Mucosa of descending colon (tissue), 3 donors: ENCODE measurements around the gene RBP2. TPM values are rescaled to one million over a fixed set of nuclear protein-coding genes. Genes with fewer than 3 reads are reported as not detected.

Experiments used
- ATAC-seq: fragments of 200-7000 bp; cut with Tn5 transposase; one replicate; pipeline ENCODE4 v1.9.1; 2020; ENCODE audit warnings: mild to moderate bottlenecking, moderate library complexity
- DNase-seq, 3 donors: peaks; one replicate each; pipeline ENCODE4 v3.0.0-alpha.2; 2020
- H3K36me3 ChIP-seq: fragments of 200-600 bp; one replicate; pipeline ENCODE4 v1.8.0; 2021; ENCODE audit warnings: low read depth, mild to moderate bottlenecking
- H3K4me1 ChIP-seq: fragments of 200-600 bp; one replicate; pipeline ENCODE4 v1.8.0; 2021; ENCODE audit warnings: low read depth, mild to moderate bottlenecking
- H3K4me3 ChIP-seq: fragments of 200-600 bp; one replicate; pipeline ENCODE4 v1.8.0; 2021; ENCODE audit warnings: mild to moderate bottlenecking
- H3K9me3 ChIP-seq: fragments of 200-600 bp; one replicate; pipeline ENCODE4 v1.8.0; 2021; ENCODE audit warnings: mild to moderate bottlenecking
- intact Hi-C, 2 donors: fragments of 100-400 bp; cut with DNase I in 1 of 2; cut with micrococcal nuclease in 1 of 2; formaldehyde crosslinking; loops; one replicate each; pipeline versions ENCODE4 v1.11.0 to v1.11.1; 2022; cut with DNase I, micrococcal nuclease
- total RNA-seq, 3 donors: library from RNA; stranded (reverse); fragmentation: NEBNext Ultra II Directional in 2 of 3; extraction: Animal tissue kit (Norgen Biotek cat#: 25700) in 2 of 3; gene quantifications; one replicate each; pipeline versions ENCODE4 v1.2.1 to v1.2.4, GENCODE V29; 2021 to 2023
- TF ChIP-seq, protein P1 (sequence below): fragments of 200-600 bp; IDR thresholded peaks from one replicate; pipeline ENCODE4 v1.8.0; 2022; ENCODE audit warnings: antibody characterized with exemption, mild to moderate bottlenecking
- donor health status: DM: no; HTN: no; CAD: no; lungs with moderate emphysema.
- donor health status: DM: no; HTN: no; CAD: no.
- donor health status: DM: no; HTN: yes; CAD: no.

RBP2 gene
- total RNA-seq, 3 donors from 2014 or later = 0.76 to 3.5 (median 1.5) TPM

DNA sequence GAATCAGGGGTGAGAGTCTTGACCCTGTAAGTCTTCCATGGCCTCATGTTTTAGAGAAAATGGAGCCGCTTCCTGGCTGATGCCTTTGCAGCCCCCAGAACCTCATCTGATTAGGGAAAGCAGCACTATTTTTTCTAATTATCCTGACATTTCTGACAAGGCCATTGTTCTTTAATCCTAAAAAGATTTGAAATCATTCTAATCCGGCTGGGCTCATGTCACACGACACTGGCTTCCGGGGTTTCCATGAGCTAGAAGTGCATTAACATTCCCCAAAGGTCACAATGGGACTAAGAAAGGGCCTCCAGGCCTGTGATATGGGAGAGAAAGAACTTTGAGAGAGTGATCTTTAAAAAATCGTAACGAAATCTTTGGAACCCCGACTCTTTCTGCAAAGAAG is 33.1 kb downstream of the RBP2 start:
- no peaks in the 10 kb centered on the region for H3K36me3 ChIP-seq
- H3K9me3 ChIP-seq = no peaks in the 10 kb centered on the region
- no peaks in the 10 kb centered on the region for H3K4me1 ChIP-seq
- TF ChIP-seq, protein P1, sequence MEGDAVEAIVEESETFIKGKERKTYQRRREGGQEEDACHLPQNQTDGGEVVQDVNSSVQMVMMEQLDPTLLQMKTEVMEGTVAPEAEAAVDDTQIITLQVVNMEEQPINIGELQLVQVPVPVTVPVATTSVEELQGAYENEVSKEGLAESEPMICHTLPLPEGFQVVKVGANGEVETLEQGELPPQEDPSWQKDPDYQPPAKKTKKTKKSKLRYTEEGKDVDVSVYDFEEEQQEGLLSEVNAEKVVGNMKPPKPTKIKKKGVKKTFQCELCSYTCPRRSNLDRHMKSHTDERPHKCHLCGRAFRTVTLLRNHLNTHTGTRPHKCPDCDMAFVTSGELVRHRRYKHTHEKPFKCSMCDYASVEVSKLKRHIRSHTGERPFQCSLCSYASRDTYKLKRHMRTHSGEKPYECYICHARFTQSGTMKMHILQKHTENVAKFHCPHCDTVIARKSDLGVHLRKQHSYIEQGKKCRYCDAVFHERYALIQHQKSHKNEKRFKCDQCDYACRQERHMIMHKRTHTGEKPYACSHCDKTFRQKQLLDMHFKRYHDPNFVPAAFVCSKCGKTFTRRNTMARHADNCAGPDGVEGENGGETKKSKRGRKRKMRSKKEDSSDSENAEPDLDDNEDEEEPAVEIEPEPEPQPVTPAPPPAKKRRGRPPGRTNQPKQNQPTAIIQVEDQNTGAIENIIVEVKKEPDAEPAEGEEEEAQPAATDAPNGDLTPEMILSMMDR = no peak
- no peak for ATAC-seq
- no peak for DNase-seq
- H3K4me3 ChIP-seq = no peak overlapping the region
- intact Hi-C loops = no loop called here

DNA sequence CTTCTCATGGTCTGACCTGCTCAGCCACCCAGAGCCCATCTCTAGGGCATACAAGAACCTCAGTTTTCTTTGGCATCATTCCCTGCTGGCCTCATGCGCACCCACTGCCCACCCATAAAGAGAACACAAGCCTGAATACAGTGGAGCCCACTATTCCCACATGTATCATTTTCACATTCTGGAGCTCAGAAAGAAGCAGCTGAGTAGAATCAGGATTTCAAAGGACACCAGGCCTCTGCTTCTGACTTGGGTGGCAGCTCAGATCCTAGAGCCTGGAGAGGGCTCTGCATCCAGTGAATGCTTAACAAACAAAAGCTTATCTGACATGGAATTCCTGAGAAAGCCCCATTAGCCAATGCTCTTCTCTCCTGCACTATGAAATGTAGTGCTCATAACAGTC is 34.7 kb downstream of the RBP2 start:
- no peak for ATAC-seq
- no peak overlapping the region for H3K4me3 ChIP-seq
- no peaks in the 10 kb centered on the region for H3K9me3 ChIP-seq
- H3K4me1 ChIP-seq = no peaks in the 10 kb centered on the region
- no peak for DNase-seq
- intact Hi-C loops = no loop called here
- TF ChIP-seq, protein P1 = no peak
- no peaks in the 10 kb centered on the region for H3K36me3 ChIP-seq

DNA sequence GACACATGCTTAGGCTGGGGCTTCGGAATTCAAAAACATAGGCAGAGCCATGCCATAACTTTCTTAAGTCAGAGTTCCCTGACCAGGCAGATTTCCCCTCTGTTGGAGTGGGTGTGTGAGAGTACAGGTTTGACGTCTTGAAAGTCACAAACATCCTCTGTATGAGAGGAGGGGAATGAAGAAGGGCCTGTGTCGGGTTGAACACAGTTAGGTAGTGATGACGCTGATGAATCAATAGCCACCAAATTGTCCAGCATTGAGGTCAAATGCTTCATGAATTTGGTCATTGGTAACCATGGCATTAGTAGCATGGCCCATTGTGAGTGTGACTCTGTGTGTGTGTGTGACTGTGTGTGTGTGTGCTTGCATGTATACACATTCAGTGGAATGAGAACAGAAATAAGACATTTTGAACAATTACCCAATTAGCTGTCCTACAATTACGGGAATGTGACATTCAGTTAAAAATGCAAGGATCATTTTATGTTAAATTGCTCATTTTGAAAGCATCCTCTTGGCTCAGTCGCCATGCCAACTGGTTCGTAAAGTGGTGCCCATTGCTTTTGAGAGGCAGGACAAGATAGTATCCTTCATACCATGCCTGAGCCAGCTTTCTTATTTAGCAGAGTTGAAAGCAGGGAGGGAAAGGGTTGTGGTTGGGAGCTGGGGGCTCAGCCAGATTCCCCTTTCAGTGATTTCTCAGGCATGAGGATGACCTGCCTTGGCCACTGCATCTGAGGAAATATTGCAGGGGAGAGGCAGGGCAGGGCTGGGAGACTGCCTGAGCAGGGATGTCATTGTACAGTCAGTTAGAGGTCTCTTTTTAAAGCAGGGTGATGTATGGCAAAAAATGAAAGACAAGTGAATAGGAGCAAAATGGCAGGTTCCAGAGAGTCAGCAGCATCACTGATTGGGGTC is 35.4 kb downstream of the RBP2 start:
- H3K4me1 ChIP-seq = no peaks in the 10 kb centered on the region
- ATAC-seq = no peak
- no peaks in the 10 kb centered on the region for H3K36me3 ChIP-seq
- no peaks in the 10 kb centered on the region for H3K9me3 ChIP-seq
- H3K4me3 ChIP-seq = no peak overlapping the region
- intact Hi-C loops = no loop called here
- TF ChIP-seq, protein P1 = no peak
- DNase-seq = no peak

DNA sequence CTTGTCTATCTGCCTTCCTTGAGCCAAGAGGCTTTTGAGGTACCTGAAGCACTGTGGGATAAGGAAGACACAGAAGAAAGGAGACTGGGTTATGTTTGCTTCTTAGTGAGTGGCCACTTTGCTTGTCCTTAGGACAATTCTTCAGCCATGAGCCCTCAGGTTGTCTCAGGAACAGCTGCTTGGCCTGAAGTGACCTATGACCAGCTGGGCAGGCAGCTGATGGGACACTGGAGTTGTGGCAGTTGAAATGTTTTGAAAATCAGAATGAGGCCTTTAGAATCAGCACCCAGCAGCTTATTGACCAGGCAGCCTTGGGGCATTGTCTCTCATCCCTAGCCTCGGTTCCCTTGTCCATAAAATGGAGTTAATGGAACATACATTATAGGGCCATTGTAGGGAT is 37.0 kb downstream of the RBP2 start:
- TF ChIP-seq, protein P1 = no peak
- no peak for ATAC-seq
- no peak overlapping the region for H3K4me3 ChIP-seq
- H3K4me1 ChIP-seq = no peaks in the 10 kb centered on the region
- intact Hi-C loops = no loop called here
- no peaks in the 10 kb centered on the region for H3K9me3 ChIP-seq
- DNase-seq = no peak
- H3K36me3 ChIP-seq = no peaks in the 10 kb centered on the region

DNA sequence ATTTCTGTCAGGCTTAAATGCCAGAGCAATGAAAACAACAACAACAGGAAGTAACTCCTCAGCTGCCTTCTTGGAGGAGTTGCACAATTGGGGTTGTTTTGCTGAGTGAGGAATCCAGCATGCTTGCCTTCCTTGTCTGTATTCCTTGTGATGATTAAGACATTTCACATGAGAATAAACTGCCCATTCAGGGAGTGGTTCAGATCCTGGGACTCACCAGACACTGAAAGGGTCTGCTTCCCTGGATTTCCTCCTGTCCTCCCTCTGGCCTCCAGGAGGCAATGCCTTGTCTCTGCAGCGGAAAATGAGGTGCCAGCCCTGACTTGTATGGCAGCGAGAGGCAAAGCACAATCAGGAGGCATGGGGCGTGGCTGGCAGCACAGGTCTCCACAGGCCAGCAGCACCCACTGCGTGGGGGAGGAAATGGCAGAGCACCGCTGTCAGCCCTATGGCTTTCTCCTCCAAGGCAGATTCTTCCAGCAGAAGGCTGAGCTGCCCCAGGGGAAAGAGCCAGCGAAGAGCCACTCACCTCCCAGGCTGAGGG is 41.5 kb downstream of the RBP2 start:
- TF ChIP-seq, protein P1 = no peak
- no peaks in the 10 kb centered on the region for H3K36me3 ChIP-seq
- intact Hi-C loops = no loop called here
- DNase-seq (peak in 2 of 3 donors; percentile 14 to 27), ATAC-seq (peak; percentile 46)
- no peak overlapping the region for H3K4me3 ChIP-seq
- no peaks in the 10 kb centered on the region for H3K4me1 ChIP-seq
- no peaks in the 10 kb centered on the region for H3K9me3 ChIP-seq
